ENCODE measurements around the gene IRAK2.
"Not testable (repeated sequence)": the region's sequence is repeated elsewhere in the genome, so short reads cannot be mapped to it uniquely, and the experiment has no call there.

DNA sequence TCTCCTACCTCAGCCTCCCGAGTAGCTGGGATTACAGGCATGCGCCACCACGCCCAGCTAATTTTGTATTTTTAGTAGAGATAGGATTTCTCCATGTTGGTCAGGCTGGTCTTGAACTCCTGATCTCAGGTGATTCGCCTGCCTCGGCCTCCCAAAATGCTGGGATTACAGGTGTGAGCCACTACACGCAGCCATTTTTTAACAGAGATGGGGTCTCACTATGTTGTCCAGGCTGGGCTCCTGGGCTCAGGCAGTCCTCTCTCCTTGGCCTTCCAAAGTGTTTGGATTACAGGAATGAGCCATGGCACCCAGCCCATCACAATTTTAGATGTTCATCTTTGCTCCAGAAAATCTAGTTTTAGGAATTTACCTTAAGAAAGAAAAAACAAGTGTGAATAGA, 6.2 kb upstream of the IRAK2 start:
- TF ChIP-seq, protein P1, sequence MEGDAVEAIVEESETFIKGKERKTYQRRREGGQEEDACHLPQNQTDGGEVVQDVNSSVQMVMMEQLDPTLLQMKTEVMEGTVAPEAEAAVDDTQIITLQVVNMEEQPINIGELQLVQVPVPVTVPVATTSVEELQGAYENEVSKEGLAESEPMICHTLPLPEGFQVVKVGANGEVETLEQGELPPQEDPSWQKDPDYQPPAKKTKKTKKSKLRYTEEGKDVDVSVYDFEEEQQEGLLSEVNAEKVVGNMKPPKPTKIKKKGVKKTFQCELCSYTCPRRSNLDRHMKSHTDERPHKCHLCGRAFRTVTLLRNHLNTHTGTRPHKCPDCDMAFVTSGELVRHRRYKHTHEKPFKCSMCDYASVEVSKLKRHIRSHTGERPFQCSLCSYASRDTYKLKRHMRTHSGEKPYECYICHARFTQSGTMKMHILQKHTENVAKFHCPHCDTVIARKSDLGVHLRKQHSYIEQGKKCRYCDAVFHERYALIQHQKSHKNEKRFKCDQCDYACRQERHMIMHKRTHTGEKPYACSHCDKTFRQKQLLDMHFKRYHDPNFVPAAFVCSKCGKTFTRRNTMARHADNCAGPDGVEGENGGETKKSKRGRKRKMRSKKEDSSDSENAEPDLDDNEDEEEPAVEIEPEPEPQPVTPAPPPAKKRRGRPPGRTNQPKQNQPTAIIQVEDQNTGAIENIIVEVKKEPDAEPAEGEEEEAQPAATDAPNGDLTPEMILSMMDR (IDR thresholded peaks at IDR 0.05) = not testable (repeated sequence)
- TF ChIP-seq EP300, POLR2A (IDR thresholded peaks at IDR 0.05): not testable (repeated sequence)

Measured in ovary (tissue), 3 donors.